Right ventricle myocardium inferior (tissue), 1 donor: ENCODE data around the gene PNMT. TPM values are rescaled to one million over a fixed set of nuclear protein-coding genes. Genes with fewer than 3 reads are reported as not detected.

Source experiments
- ATAC-seq: fragments of 200-7000 bp; cut with Tn5 transposase; one replicate; pipeline ENCODE4 v1.9.1; 2020; ENCODE audit warnings: mild to moderate bottlenecking, moderate library complexity
- DNase-seq: peaks from one replicate; pipeline ENCODE4 v3.0.0; 2021; ENCODE audit errors: missing footprints
- intact Hi-C: fragments of 100-400 bp; cut with DNase I; formaldehyde crosslinking; loops from one replicate; pipeline ENCODE4 v1.11.0; 2022
- total RNA-seq: library from RNA; stranded (reverse); fragmentation: NEBNext Ultra II Directional; extraction: Animal tissue kit (Norgen Biotek cat#: 25700); gene quantifications from one replicate; pipeline ENCODE4 v1.2.1, GENCODE V29; 2021
- donor health status: DM: no; HTN: yes; CAD: no; lungs with severe emphysema.

The PNMT gene
- total RNA-seq, 1 donor from 2014 or later: 5.1 TPM

- ATAC-seq (no peak), DNase-seq (no peak)
- intact Hi-C loops: no loop called here
Observed at GRCh38 chr17:39675390-39676082, 7.3 kb downstream of the PNMT start.

GRCh38 chr17:39676198-39676819 is 8.1 kb downstream of the PNMT start:
- peak; percentile 87 for DNase-seq
- peak; percentile 23 for ATAC-seq
- intact Hi-C loops: no loop called here

- DNase-seq (no peak), ATAC-seq (no peak)
- intact Hi-C loops: no loop called here
Observed at GRCh38 chr17:39677072-39677471, 8.8 kb downstream of the PNMT start.

- ATAC-seq: peak; percentile 80
- intact Hi-C loops: no loop called here
- DNase-seq: no peak
Observed at GRCh38 chr17:39677542-39678339, 9.5 kb downstream of the PNMT start.

GRCh38 chr17:39678340-39679116 is 10.3 kb downstream of the PNMT start:
- intact Hi-C loops: no loop called here
- ATAC-seq: no peak
- DNase-seq: no peak

GRCh38 chr17:39679521-39680192 is 11.4 kb downstream of the PNMT start:
- DNase-seq (no peak), ATAC-seq (peak; percentile 46)
- intact Hi-C loops: no loop called here

GRCh38 chr17:39683295-39683939 is 15.2 kb downstream of the PNMT start:
- DNase-seq (no peak), ATAC-seq (no peak)
- intact Hi-C loops: no loop called here

GRCh38 chr17:39684369-39685192 is 16.3 kb downstream of the PNMT start:
- ATAC-seq (no peak), DNase-seq (no peak)
- intact Hi-C loops: no loop called here

- DNase-seq (no peak), ATAC-seq (no peak)
- intact Hi-C loops: no loop called here
Observed at GRCh38 chr17:39687101-39687545, 18.9 kb downstream of the PNMT start.

- intact Hi-C loops: no loop called here
- DNase-seq: peak; percentile 92
- ATAC-seq: peak; percentile 94
Observed at GRCh38 chr17:39687546-39688474, 19.6 kb downstream of the PNMT start, which contains the start of gene PGAP3. Gene PGAP3 (minus strand): TSS chr17:39688057. CDS start chr17:39688014, 43 bp downstream.

- ATAC-seq (no peak), DNase-seq (no peak)
- intact Hi-C loops: no loop called here
Observed at GRCh38 chr17:39688475-39688835, 20.2 kb downstream of the PNMT start.

GRCh38 chr17:39688945-39689344 is 20.7 kb downstream of the PNMT start:
- intact Hi-C loops: no loop called here

GRCh38 chr17:39694593-39694992 is 26.3 kb downstream of the PNMT start:
- ATAC-seq (no peak), DNase-seq (no peak)
- intact Hi-C loops: no loop called here

More at GRCh38 chr17:39688945-39689344, 20.7 kb downstream of the PNMT start:
- ATAC-seq (no peak), DNase-seq (no peak)

GRCh38 chr17:39695089-39695474 is 26.8 kb downstream of the PNMT start:
- intact Hi-C loops: no loop called here
- DNase-seq (no peak), ATAC-seq (no peak)

- intact Hi-C loops: no loop called here
- DNase-seq (no peak), ATAC-seq (no peak)
Observed at GRCh38 chr17:39696731-39697130, 28.5 kb downstream of the PNMT start.

- DNase-seq (no peak), ATAC-seq (no peak)
- intact Hi-C loops: no loop called here
Observed at GRCh38 chr17:39697961-39698360, 29.7 kb downstream of the PNMT start.
